Pancreas (tissue), 10 donors: Measurements from ENCODE around the gene TOPAZ1. TPM values are rescaled to one million over a fixed set of nuclear protein-coding genes. Genes with fewer than 3 reads are reported as not detected.

Source experiments
- ATAC-seq, 4 donors: fragments of 200-7000 bp; cut with Tn5 transposase; one replicate each; pipeline versions ENCODE4 v1.8.0 to v1.9.1; 2020; ENCODE audit warnings: mild to moderate bottlenecking in 4 of 4, moderate library complexity in 4 of 4
- DNase-seq, 6 donors: peaks; one replicate each; pipeline ENCODE4 v3.0.0-alpha.2; 2020
- FAIRE-seq: peaks from 2 replicates; lab custom pipeline; 2012; peaks lifted over from hg19 to GRCh38; lab: Jason Lieb, UNC
- H3K27ac ChIP-seq, 4 donors: fragments of 200-600 bp; sonication (generic); 1 replicate in 3 of 4; 2 replicates in 1 of 4; pipeline versions ENCODE4 v1.5.0 to v1.8.0; 2020
- H3K27me3 ChIP-seq, 4 donors: fragments of 200-600 bp; one replicate each; pipeline ENCODE4 v1.8.0; 2021
- H3K36me3 ChIP-seq, 3 donors: fragments of 200-600 bp; sonication (generic) in 1 of 3; one replicate each; pipeline versions ENCODE4 v1.5.0 to v1.8.0; 2020 to 2021
- H3K4me1 ChIP-seq, 3 donors: fragments of 200-600 bp; one replicate each; pipeline ENCODE4 v1.8.0; 2021
- H3K4me3 ChIP-seq, 4 donors: fragments of 200-600 bp; sonication (generic) in 2 of 4; one replicate each; pipeline versions ENCODE4 v1.5.0 to v1.8.0; 2020 to 2021
- H3K9me3 ChIP-seq, 4 donors: fragments of 200-600 bp; one replicate each; pipeline ENCODE4 v1.8.0; 2021
- CTCF ChIP-seq, 4 donors: fragments of 200-600 bp; sonication (generic) in 3 of 4; IDR thresholded peaks; one replicate each; pipeline versions ENCODE4 v1.5.0 to v1.8.0; 2021; ENCODE audit warnings: antibody characterized with exemption in 4 of 4
- WGBS, 2 donors: extraction: QIAGEN DNeasy Blood & Tissue Kit; methylation state at CpG; one replicate each; pipeline ENCODE4 v1.1.7; 2013; 5-methylcytosine and 5-hydroxymethylcytosine counted together
- intact Hi-C, 3 donors: fragments of 100-400 bp; cut with DNase I; formaldehyde crosslinking; loops; one replicate each; pipeline versions ENCODE4 v1.11.1 to v1.14.2; 2022
- polyA plus RNA-seq, 2 donors: library from polyadenylated mRNA; stranded (reverse); fragments of 200-250 nt; gene quantifications; one replicate each; pipeline ENCODE4 v1.2.3, GENCODE V29; 2013
- total RNA-seq, 6 donors: library from RNA; stranded (reverse); fragmentation: NEBNext Ultra II Directional in 4 of 6; extraction: Animal tissue kit (Norgen Biotek cat#: 25700) in 4 of 6; gene quantifications; one replicate each; pipeline versions ENCODE4 v1.2.1 to v1.2.4, GENCODE V29; 2021 to 2023
- donor health status: healthy with polysubstance abuse.
- donor health status: DM: no; HTN: no; CAD: no; lungs with moderate emphysema.
- donor health status: DM: no; HTN: no; CAD: no.
- donor health status: control.
- donor health status: control.
- donor health status: Bipolar disorder and iron deficiency.
- donor health status: DM: yes; HTN: yes; CAD: no.
- donor health status: DM: no; HTN: no; CAD: no.
- donor health status: DM: no; HTN: no; CAD: no.
- donor health status: DM: yes; HTN: yes; CAD: no.

TOPAZ1 gene
- total and polyA plus RNA-seq, 8 donors: not detected

- DNase-seq (no peak), FAIRE-seq (no peak), ATAC-seq (no peak)
- no peak overlapping the region for H3K27ac ChIP-seq
- 81 to 83% methylated on average over 3 of the region's 3 CpGs for WGBS, 2 donors
- H3K4me3 ChIP-seq: no peak overlapping the region
- no peak for TF ChIP-seq CTCF (IDR thresholded peaks at IDR 0.05)
- no peaks in the 10 kb centered on the region for H3K27me3 ChIP-seq
- no peaks in the 10 kb centered on the region for H3K36me3 ChIP-seq
- H3K4me1 ChIP-seq: peaks cover 0 to 5% (median 0%) of the 10 kb centered on the region in 3 donors
- intact Hi-C loops: no loop called here
- H3K9me3 ChIP-seq: no peaks in the 10 kb centered on the region
Measured at GRCh38 chr3:44237665-44238064, 4.0 kb upstream of the TOPAZ1 start.

GRCh38 chr3:44238889-44239288, 2.8 kb upstream of the TOPAZ1 start:
- TF ChIP-seq CTCF (IDR thresholded peaks at IDR 0.05): no peak
- FAIRE-seq (no peak), ATAC-seq (no peak), DNase-seq (no peak)
- Histone ChIP-seq H3K27ac (no peak overlapping the region), H3K36me3 (no peaks in the 10 kb centered on the region), H3K4me1 (peaks cover 0 to 5% (median 0%) of the 10 kb centered on the region in 3 donors), H3K9me3 (no peaks in the 10 kb centered on the region), H3K4me3 (no peak overlapping the region), H3K27me3 (no peaks in the 10 kb centered on the region)
- WGBS, 2 donors: 23 to 49% methylated on average over 2 of the region's 2 CpGs
- intact Hi-C loops: no loop called here

GRCh38 chr3:44240061-44240460, 1.6 kb upstream of the TOPAZ1 start:
- H3K4me1 ChIP-seq: peaks cover 0 to 5% (median 0%) of the 10 kb centered on the region in 3 donors
- H3K36me3 ChIP-seq: no peaks in the 10 kb centered on the region
- intact Hi-C loops: no loop called here
- WGBS, 2 donors: 82% methylated on average over 1 of the region's 1 CpG
- no peak overlapping the region for H3K4me3 ChIP-seq
- H3K9me3 ChIP-seq: no peaks in the 10 kb centered on the region
- no peak overlapping the region for H3K27ac ChIP-seq
- H3K27me3 ChIP-seq: no peaks in the 10 kb centered on the region
- FAIRE-seq: no peak
- no peak for DNase-seq
- no peak for TF ChIP-seq CTCF (IDR thresholded peaks at IDR 0.05)
- ATAC-seq: no peak

GRCh38 chr3:44242721-44243120, 1.0 kb downstream of the TOPAZ1 start:
- Histone ChIP-seq H3K27me3 (no peaks in the 10 kb centered on the region), H3K4me3 (no peak overlapping the region), H3K4me1 (no peaks in the 10 kb centered on the region), H3K27ac (no peak overlapping the region), H3K36me3 (no peaks in the 10 kb centered on the region), H3K9me3 (no peaks in the 10 kb centered on the region)
- WGBS, 2 donors: 41 to 49% methylated on average over 3 of the region's 3 CpGs
- TF ChIP-seq CTCF (IDR thresholded peaks at IDR 0.05): no peak
- FAIRE-seq: no peak
- no peak for DNase-seq
- intact Hi-C loops: no loop called here
- ATAC-seq: no peak

GRCh38 chr3:44248152-44248551, 6.5 kb downstream of the TOPAZ1 start:
- 34 to 53% methylated on average over 1 of the region's 1 CpG for WGBS, 2 donors
- H3K27ac ChIP-seq: no peak overlapping the region
- no peak for ATAC-seq
- H3K9me3 ChIP-seq: no peaks in the 10 kb centered on the region
- no peaks in the 10 kb centered on the region for H3K27me3 ChIP-seq
- intact Hi-C loops: no loop called here
- no peak for DNase-seq
- no peak overlapping the region for H3K4me3 ChIP-seq
- no peaks in the 10 kb centered on the region for H3K36me3 ChIP-seq
- H3K4me1 ChIP-seq: no peaks in the 10 kb centered on the region
- TF ChIP-seq CTCF (IDR thresholded peaks at IDR 0.05): no peak
- no peak for FAIRE-seq
